Measurements from ENCODE around the gene TMEM151B. TPM values are rescaled to one million over a fixed set of nuclear protein-coding genes. Genes with fewer than 3 reads are reported as not detected.

The TMEM151B gene
- total and polyA plus RNA-seq, 2 of the 13 experiments (the other 11 are each of a cell fraction or from before 2014, with no cell fraction given), result not detected

DNA sequence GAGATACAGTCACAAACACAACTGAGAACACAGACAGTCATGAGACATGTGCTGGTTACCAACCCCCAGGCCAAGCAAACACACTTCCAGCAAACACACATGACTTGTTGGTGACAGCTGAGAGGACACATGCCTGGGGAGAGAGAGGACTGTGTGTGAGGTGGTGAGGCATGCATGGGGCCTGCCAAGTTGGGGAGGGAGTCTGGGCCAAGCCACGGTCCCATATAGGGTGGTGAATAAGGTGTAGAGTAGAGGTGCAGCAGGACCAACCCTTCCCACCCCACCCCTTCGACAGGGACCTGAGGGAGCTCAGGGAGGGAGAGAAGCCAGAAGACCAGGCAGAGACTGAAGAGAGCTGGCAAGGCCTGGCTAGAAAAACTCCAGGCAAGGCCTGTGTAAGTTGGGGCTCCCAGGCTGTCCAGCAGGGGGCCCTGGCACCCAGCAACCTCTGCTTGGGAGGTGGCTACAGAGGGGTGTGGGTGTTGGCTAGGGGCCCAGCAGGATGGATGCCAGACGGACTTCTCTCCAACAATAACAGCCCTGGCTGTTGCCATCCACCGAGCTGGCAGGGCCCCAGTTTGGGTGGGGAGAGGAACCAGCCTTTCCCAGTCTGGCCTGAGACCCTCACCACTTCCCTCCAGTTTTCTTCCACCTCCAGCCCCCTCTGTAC is 48.8 kb upstream of the TMEM151B start (continued):
- TF ChIP-seq RARG (CRISPR knock-in tag; IDR thresholded peaks at IDR 0.05; ENCODE audit: low read depth) (no peak), GTF2F1 (IDR thresholded peaks at IDR 0.05; ENCODE audit: low read length) (no peak), ZBTB40 (IDR thresholded peaks at IDR 0.05) (no peak), ZBTB40 (CRISPR knock-in tag; IDR thresholded peaks at IDR 0.05) (no peak; the same call in 1 of the 2 replicates), MED13 (CRISPR knock-in tag; IDR thresholded peaks at IDR 0.05) (no peak), KLF9 (CRISPR knock-in tag; IDR thresholded peaks at IDR 0.05; ENCODE audit: low read depth) (no peak), ZBTB34 (CRISPR knock-in tag; IDR thresholded peaks at IDR 0.05) (no peak), ZNF33B (CRISPR knock-in tag; IDR thresholded peaks at IDR 0.05) (no peak), ELF3 (CRISPR knock-in tag; IDR thresholded peaks at IDR 0.05) (0 out of 2 replicates have a peak, but pooled peaks have one; percentile 38), SPEN (CRISPR knock-in tag; IDR thresholded peaks at IDR 0.05; ENCODE audit: low read depth) (peak; percentile 62; the same call in 1 of the 2 replicates), NFAT5 (CRISPR knock-in tag; IDR thresholded peaks at IDR 0.05) (no peak), ZFP36L2 (CRISPR knock-in tag; IDR thresholded peaks at IDR 0.05) (no peak), ZNF709 (CRISPR knock-in tag; IDR thresholded peaks at IDR 0.05) (no peak), AHR (CRISPR knock-in tag; IDR thresholded peaks at IDR 0.05) (no peak)
- TF ChIP-seq, protein P1, sequence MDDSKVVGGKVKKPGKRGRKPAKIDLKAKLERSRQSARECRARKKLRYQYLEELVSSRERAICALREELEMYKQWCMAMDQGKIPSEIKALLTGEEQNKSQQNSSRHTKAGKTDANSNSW (CRISPR knock-in tag; IDR thresholded peaks at IDR 0.05; ENCODE audit: borderline replicate concordance), result no peak

Measured in HepG2 (cell line).